Pons (tissue), 1 donor: Measurements from ENCODE around the gene TMCO4.

Source experiments
- DNase-seq: peaks from one replicate; pipeline ENCODE4 v3.0.0-alpha.2; 2016; ENCODE audit warnings: low spot score

Gene TMCO4

GRCh38 chr1:19744886-19745285 lies 54.8 kb downstream of the TMCO4 start:
- no peak for DNase-seq

- no peak for DNase-seq
Measured at GRCh38 chr1:19744335-19744743, 55.4 kb downstream of the TMCO4 start.

DNA sequence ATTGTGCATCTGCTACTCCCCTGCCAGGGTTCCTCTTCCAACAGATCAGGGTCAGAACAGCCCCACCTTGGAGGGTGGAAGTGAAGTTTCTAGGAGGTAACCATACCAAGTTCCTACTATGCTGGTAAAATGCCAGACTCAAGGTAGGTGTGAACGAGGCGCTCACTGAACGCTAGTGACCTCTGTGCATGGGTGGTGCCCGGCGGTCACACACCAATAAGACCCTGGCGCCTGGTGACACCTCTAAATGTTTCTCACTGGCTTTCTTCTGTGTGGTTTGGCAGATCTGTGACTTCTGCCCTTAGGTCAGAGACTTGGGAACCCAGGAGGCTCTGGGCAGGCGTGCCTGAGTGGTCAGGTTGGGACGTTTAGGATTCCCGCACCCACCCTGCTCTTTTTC lies 55.9 kb downstream of the TMCO4 start:
- DNase-seq = no peak

DNA sequence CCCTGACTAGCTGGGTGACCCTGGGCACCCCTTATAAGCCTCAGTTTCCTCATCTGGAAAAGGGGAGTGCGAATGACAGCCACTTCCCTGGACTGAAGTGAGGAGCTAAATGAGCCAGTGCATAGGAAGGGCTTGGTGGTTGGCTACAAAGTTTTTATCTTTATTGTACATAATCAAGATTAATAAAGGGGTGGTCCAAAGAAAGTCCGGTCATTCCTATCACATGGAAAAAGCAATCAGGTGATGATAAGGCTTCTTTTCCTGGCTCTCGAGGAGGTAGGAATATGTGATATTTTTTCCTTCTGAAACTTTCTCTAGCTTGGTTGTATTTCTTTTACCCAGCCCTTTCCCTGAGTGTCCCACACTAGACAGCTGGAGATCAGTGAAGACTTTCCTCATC lies 56.5 kb downstream of the TMCO4 start:
- no peak for DNase-seq

DNA sequence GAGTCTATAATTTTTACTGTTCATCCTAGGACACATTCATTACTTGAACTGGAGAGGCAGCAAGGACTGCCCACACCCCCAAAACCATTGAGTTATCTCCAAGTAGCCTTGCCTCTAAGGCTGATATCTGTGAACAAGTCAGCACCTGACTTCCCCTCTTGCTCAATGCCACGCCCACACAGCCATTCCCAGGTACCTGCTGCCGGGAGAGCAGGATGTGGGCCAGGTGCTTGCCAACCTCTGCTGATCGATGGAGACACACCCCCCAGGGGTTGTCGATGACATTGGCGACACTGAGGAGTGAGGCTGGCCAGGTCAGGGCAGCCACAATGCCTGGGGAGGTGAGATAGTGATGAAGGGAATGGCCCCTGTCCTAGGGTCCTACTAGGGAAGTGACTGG lies 60.1 kb downstream of the TMCO4 start:
- no peak for DNase-seq

DNA sequence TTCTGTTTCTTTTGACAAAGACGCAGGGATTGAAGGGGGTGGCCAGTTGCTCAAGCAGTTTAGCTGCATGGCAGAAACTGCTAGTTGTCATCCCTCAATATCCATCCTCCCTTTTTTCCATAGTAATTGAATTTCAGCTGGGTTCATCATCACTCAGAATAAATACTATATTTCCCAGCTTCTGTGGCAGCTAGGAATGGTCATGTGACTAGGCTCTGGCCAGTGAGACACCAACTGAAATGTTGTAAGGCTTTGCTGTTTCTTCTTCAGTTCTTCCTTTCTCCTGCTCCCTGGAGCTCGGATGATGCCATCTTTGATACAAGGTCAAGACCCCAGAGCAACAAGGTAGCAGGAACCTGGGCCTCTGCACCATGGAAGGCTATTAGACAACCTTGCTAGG lies 61.0 kb downstream of the TMCO4 start:
- DNase-seq = no peak

DNA sequence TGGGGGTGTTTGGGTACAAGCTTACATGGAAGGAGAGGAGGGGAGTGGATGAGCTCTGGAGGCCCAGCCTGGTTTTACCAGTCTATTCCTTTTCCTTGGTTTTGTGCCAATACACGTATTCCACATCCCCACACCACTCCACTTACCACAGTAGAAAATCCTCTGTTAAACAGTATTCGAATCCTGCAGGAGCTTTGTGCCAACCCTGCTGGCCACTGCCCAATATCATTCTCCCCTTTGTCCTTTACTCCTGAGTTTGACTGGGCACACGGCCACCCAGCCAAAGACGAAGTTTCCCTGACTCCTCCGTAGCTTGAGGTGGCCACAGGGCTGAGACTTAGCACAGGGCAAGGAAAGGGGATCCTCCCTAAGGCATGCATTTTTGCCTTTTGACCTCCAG lies 61.6 kb downstream of the TMCO4 start:
- no peak for DNase-seq

GRCh38 chr1:19737104-19737825 lies 62.5 kb downstream of the TMCO4 start:
- DNase-seq = no peak

DNA sequence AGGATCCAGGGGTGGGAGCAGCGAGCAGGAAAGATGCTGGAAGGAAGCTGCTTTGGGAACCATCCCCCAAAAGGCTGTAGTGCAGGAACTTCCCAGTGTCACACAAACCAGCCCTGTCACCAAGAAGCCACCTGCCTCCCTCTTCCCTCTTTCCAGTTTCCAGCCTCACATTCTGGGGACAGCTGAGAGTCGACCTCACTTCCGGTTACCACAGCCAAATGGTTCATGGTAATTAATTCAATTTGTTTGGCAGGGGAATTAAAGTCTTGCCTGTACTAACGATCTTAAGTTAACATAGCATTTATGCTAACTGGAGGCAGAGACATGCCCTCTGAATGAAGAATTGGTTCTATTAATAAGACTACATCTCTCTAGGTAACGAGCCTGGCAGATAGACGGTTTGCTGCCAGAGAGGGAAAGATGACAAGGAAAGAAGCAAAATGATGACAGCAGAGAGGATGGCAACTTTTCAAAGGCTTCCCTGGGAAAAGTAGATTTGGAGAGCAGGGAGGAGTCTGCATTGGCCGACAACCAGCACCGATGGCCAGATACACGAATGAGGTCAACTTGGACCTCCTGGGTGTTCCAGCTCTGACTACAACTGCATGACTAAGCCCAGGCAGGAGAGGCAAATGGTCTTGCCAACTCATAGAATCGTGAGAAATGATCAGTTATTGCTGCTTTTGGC lies 64.1 kb downstream of the TMCO4 start:
- DNase-seq = peak; percentile 39

DNA sequence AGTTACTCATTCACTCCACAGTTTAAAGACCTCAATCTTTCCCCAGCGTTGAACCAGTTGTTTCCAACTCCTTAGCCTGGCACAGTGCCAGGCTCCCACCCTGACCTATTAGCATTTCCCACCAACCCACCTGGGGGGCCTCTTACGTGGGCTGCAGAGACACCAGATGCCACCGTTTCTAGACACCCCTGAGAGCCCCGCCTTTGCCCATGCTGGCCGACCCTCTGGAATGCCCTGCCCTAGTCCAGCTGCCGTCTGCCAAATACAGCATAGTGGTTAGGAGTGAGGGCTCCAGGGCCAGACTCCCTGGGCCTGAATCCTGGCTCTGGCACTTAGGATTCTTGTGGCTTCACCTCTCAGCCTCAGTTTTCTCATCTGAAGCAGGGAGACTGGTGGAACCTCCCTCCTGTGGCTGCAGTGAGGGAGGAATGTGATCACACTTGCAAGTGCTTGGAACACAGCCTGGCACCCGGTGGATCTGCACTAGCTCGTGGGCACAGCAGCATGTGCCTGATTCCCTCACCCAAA lies 65.2 kb downstream of the TMCO4 start:
- no peak for DNase-seq

DNA sequence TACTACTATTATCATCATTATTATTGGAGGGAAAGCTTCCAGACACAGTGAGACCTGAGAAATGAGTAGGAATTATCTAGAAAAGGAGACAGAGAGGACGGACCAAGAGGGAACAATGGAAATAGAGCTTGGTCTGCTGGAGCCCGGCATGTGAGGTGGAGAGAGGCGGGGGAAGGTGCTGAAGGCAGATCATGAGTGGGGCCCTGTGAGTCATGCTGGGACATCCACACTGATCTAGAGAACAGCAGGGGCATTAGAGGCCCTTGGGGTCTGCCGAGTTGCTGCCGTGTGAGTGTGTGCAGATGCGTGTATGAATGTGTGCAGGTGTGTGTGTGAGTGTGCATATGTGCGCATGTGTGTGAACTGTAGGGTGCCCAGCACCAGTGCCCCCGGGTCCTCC lies 65.7 kb downstream of the TMCO4 start:
- DNase-seq = no peak

GRCh38 chr1:19733615-19734014 lies 66.1 kb downstream of the TMCO4 start:
- no peak for DNase-seq

GRCh38 chr1:19731311-19731821 lies 68.3 kb downstream of the TMCO4 start:
- DNase-seq = no peak

- DNase-seq = no peak
Measured at GRCh38 chr1:19730793-19731192, 68.9 kb downstream of the TMCO4 start.

DNA sequence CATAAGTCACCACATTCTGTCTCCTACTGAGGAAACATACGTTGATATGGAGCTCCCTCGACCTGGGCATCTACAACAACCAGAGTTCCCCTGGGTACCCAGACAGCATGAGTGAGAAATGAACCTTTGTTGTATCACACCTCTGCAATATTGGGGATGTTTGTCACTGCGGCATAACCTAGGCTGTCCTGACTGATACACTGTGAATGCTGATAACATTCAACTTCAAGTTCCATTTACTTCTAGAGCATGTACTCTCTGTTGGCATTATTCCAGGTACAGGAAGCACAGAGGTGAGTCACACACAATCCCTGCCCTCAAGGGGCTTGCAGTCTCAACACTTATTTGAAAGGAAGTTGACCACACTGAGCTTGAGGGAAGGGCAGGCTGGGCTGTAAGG lies 69.5 kb downstream of the TMCO4 start:
- no peak for DNase-seq

DNA sequence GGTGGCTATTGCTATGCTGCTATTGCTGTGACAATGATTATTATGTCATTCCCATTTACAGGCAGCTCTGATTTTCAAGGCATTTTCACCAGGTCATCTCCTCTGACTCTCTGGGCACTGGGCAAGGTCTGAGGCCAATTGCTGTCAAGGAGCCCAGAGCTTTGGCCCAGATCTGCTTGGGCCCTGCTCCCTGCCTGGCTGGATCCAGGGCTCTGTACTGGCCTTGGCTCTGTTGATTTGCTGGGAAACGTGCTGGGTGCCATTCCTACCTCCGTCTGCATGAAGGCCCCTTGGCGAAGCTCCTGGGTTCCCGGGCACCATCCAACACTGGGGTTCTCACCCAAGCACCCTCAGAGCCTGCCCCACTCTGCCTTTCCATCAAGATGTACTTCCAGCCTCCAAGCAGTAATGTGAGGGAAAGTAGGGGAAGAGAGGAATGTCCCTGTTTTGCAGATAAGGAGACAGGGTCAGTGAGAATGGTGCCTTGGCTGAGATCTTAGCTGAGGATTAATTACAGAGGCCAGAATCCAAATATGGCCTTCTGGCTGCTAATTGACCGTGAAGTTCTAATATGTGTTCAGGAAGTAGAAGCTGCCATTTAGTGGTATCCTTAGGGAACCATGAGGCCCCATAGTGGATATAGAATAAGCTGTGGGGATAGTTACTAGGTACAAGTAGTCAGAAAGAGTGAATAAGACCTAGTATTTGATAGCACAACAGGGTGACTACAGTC lies 71.1 kb downstream of the TMCO4 start:
- no peak for DNase-seq

DNA sequence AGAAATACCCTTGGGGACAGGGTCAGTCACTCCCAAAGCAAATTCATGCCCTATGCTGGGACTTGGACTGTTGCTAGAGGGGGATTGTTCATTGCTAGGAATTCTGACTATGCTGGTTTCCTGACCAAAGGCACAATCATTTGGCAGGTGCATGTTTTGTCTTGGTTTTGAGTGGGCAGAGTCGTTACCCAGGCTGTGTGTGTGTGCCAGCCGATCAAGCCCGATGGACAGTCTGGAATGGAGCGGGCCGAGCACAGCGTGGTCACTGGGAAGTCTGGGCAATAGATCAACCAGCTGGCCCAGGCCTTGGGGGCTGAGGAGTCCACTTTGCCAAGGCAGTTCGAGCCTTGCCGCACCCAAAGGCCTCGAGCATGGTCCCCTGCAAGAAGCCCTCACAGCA lies 74.1 kb downstream of the TMCO4 start:
- no peak for DNase-seq

DNA sequence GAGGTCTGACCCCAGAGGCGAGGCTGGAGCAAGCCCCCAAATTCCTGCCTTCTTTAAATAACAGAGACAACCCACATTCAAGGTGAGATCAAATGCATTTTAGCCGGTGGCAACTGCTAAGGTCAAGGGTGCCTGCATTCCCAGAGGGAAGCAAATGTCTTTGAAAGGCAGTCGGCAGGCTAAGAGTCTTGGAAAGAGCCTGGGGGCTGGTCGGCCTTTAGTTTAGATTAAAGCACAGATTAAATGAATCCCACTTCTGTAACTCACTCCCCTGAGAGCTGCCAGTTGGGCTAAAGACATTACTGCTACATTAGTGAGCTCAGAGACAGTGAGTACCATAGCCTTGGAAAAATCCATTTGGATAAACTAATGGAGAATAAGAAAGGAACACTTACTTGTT lies 75.8 kb downstream of the TMCO4 start:
- no peak for DNase-seq

DNA sequence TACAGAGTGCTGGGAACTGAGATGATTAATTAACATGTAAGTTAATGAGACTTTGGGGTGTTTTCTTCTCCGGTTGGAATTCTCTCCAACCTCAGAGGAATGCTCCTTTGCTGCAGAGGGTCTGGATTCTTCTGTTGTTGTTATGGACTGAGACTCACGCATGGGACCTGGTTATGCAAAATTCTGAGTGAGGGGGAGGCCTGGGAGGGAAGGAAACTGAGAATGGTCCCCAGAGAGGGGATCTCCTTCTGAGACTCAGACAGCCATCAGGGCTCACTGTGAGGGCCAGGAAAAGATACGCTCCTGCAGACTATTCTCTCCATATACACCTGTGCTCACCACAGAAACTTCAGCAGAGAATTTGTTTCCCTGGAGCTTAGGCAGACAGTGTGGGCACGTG lies 78.7 kb downstream of the TMCO4 start:
- no peak for DNase-seq

DNA sequence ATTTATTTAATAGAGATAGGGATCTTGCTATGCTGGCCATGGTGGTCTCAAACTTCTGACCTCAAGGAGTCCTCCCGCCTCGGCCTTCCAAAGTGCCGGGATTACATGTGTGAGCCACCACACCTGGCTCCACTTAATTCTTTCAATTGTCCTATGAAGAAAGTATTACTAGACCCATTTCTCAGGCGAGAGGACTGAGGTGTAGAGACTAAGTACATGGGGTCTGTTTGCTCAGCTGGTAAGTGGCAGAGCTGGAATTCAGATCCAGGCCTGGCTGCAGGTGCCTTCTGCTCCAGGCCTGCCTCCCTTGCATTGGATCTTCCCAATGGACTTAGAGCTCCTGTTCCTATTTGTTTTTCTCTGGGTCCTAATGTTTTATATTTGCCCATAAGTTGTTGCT lies 79.5 kb downstream of the TMCO4 start:
- no peak for DNase-seq

- DNase-seq = no peak
Measured at GRCh38 chr1:19717467-19717866, 82.2 kb downstream of the TMCO4 start.

- DNase-seq = peak; percentile 65
Measured at GRCh38 chr1:19715334-19716203, 84.1 kb downstream of the TMCO4 start.
